ENCODE data around the gene CAMKV.

The CAMKV gene

DNA sequence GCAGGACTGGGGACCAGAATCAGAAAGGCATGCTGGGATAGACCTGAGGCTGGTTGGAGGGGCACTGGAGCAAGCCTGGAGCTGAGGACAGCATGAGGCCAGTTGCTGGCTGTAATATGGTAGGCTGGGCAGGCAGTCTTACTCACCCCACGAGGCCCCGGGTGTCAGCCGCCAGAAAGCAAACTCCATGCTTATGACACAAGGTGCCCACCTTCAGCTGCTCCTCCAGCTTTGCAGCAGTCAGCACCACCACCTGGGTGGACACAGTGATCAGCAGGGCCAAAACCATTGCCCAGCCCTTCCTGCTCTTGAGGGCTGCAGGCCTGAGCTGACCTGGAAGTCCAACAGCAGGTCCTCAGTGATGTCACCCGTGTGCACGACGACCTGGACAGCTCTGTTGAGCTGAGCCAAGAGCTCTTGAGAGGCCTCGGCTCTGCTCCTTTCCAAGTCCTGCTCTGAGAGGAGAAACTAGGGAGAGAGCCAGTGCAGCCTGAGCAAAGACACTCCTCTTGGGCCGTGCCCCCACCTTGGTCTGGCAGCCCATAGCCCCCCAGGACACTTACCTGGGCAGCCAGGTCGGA lies 56.7 kb downstream of the CAMKV start:
- Histone ChIP-seq H2AFZ (ENCODE audit: low read depth, low read length, severe bottlenecking) (no peak overlapping the region), H3K4me2 (ENCODE audit: low read depth, low read length, poor library complexity, severe bottlenecking) (no peak overlapping the region), H3K27me3 (ENCODE audit: low read length) (no peaks in the 10 kb centered on the region), H3K79me2 (ENCODE audit: insufficient read depth, low read length) (no peaks in the 10 kb centered on the region), H3K9me2 (replicated peaks; ENCODE audit: insufficient read depth, low read length) (no peaks in the 10 kb centered on the region), H3K9me3 (ENCODE audit: insufficient read depth, low read length) (no peaks in the 10 kb centered on the region), H3K36me3 (ENCODE audit: low read length) (no peaks in the 10 kb centered on the region), H3K9ac (ENCODE audit: low read length) (no peak overlapping the region), H3K4me3 (ENCODE audit: insufficient read depth, low read length, poor library complexity, severe bottlenecking) (no peak overlapping the region), H4K20me1 (ENCODE audit: low read depth, low read length) (no peaks in the 10 kb centered on the region), H3F3A (ENCODE audit: insufficient read depth) (no peaks in the 10 kb centered on the region), H3K27ac (ENCODE audit: low read depth, low read length) (no peak overlapping the region)
- no peak for TF ChIP-seq CTCF (IDR thresholded peaks at IDR 0.05; ENCODE audit: insufficient read depth, low read length, poor library complexity, severe bottlenecking)
- no peak for TF ChIP-seq EZH2phosphoT487 (conservative IDR thresholded peaks at IDR 0.05; ENCODE audit: low read length)
